HepG2 (cell line): ENCODE measurements around the gene TRIM72. TPM values are rescaled to one million over a fixed set of nuclear protein-coding genes. Genes with fewer than 3 reads are reported as not detected.
A peak's percentile ranks its signal among the peaks of the same experiment; 100 is the strongest.

ENCODE experiments used
- EP300 ChIP-seq, 3 experiments: sonication (generic) in 1 of 3; formaldehyde crosslinking in 1 of 3; IDR thresholded peaks; 2 replicates each; pipeline versions ENCODE4 v1.5.1 to v1.6.1; 2011 to 2020; ENCODE audit warnings: low read depth in 2 of 3, low read length in 2 of 3, borderline replicate concordance in 1 of 3, improper control_type of control experiment in 1 of 3, mild to moderate bottlenecking in 1 of 3, missing genetic modification reagents in 1 of 3, moderate library complexity in 1 of 3
- JUN ChIP-seq: sonication (generic); formaldehyde crosslinking; IDR thresholded peaks from 2 replicates; pipeline ENCODE4 v1.4.0; 2020; ENCODE audit warnings: mild to moderate bottlenecking, missing genetic modification reagents
- NFE2L2 ChIP-seq: fragments of 150-350 bp; IDR thresholded peaks from 2 replicates; pipeline ENCODE4 v1.6.1; 2014; ENCODE audit warnings: low read length
- REXO4 ChIP-seq: sonication (generic); formaldehyde crosslinking; IDR thresholded peaks from 2 replicates; pipeline ENCODE4 v1.8.0; 2022; ENCODE audit warnings: missing genetic modification reagents, mild to moderate bottlenecking, borderline replicate concordance
- RXRB ChIP-seq: IDR thresholded peaks from 2 replicates; pipeline ENCODE4 v1.6.1; 2016; ENCODE audit warnings: borderline replicate concordance, missing genetic modification reagents, missing compliant biosample characterization
- SCMH1 ChIP-seq: sonication (generic); formaldehyde crosslinking; IDR thresholded peaks from 2 replicates; pipeline ENCODE4 v1.9.0; 2021; ENCODE audit warnings: missing genetic modification reagents, mild to moderate bottlenecking, borderline replicate concordance
- SOX13 ChIP-seq, 3 experiments: fragments of 450-650 bp in 1 of 3; sonication (generic) in 1 of 3; formaldehyde crosslinking in 1 of 3; IDR thresholded peaks in 2 of 3; conservative IDR thresholded peaks in 1 of 3; 2 replicates each; pipeline versions ENCODE4 v1.5.0 to v1.6.1; 2016 to 2020; ENCODE audit warnings: antibody characterized with exemption in 1 of 3, mild to moderate bottlenecking in 1 of 3, missing compliant biosample characterization in 1 of 3, missing genetic modification reagents in 1 of 3, moderate library complexity in 1 of 3
- ZC3H4 ChIP-seq: sonication (generic); formaldehyde crosslinking; IDR thresholded peaks from 2 replicates; pipeline ENCODE4 v1.4.0; 2020; ENCODE audit warnings: missing genetic modification reagents, borderline replicate concordance
- ZNF317 ChIP-seq: sonication (generic); formaldehyde crosslinking; IDR thresholded peaks from 2 replicates; pipeline ENCODE4 v1.5.0; 2020; ENCODE audit warnings: mild to moderate bottlenecking, missing genetic modification reagents
- ZNF83 ChIP-seq: sonication (generic); formaldehyde crosslinking; IDR thresholded peaks from 2 replicates; pipeline ENCODE4 v1.4.0; 2020; ENCODE audit warnings: missing genetic modification reagents, mild to moderate bottlenecking, borderline replicate concordance
- polyA plus RNA-seq, 8 experiments: library from polyadenylated mRNA; depleted of rRNA in 3 of 8; stranded (reverse) in 7 of 8; unstranded in 1 of 8; fragments of >200 nt; fragmentation: Illumina TruSeq in 4 of 8; extraction: Trizol in 4 of 8; gene quantifications; 2 replicates each; pipeline versions ENCODE4 v1.2.1 to v1.2.3, GENCODE V29; 2011 to 2016; ENCODE audit warnings: low read depth in 4 of 8, missing spikeins in 1 of 8, mixed read lengths in 1 of 8; ENCODE audit not compliant: insufficient read depth in 1 of 8
- total RNA-seq, 5 experiments: library from RNA; depleted of rRNA; stranded (reverse); fragments of >200 nt; fragmentation: Illumina TruSeq; extraction: Trizol; gene quantifications; 2 replicates each; pipeline ENCODE4 v1.2.3, GENCODE V29; 2016; ENCODE audit warnings: low read depth in 1 of 5
- TF ChIP-seq, protein P1 (sequence below): sonication (generic); formaldehyde crosslinking; IDR thresholded peaks from 2 replicates; pipeline ENCODE4 v1.5.0; 2020; ENCODE audit warnings: missing genetic modification reagents
- TF ChIP-seq, protein P2 (sequence below): sonication (generic); formaldehyde crosslinking; conservative IDR thresholded peaks from 2 replicates; pipeline ENCODE4 v1.4.0; 2020; ENCODE audit warnings: mild to moderate bottlenecking, missing genetic modification reagents, moderate library complexity
- TF ChIP-seq, protein P3 (sequence below): sonication (generic); formaldehyde crosslinking; IDR thresholded peaks from 2 replicates; pipeline ENCODE4 v1.5.1; 2020; ENCODE audit warnings: mild to moderate bottlenecking, moderate library complexity, missing genetic modification reagents
- TF ChIP-seq, protein P4 (sequence below): sonication (generic); formaldehyde crosslinking; IDR thresholded peaks from 2 replicates; pipeline ENCODE4 v1.5.0; 2020; ENCODE audit warnings: missing genetic modification reagents
- TF ChIP-seq, protein P5 (sequence below): sonication (generic); formaldehyde crosslinking; IDR thresholded peaks from 2 replicates; pipeline ENCODE4 v1.4.0; 2020; ENCODE audit warnings: low read depth, missing genetic modification reagents

Gene TRIM72
- total and polyA plus RNA-seq, 2 of the 13 experiments (the other 11 are each of a cell fraction or from before 2014, with no cell fraction given), result not detected

DNA sequence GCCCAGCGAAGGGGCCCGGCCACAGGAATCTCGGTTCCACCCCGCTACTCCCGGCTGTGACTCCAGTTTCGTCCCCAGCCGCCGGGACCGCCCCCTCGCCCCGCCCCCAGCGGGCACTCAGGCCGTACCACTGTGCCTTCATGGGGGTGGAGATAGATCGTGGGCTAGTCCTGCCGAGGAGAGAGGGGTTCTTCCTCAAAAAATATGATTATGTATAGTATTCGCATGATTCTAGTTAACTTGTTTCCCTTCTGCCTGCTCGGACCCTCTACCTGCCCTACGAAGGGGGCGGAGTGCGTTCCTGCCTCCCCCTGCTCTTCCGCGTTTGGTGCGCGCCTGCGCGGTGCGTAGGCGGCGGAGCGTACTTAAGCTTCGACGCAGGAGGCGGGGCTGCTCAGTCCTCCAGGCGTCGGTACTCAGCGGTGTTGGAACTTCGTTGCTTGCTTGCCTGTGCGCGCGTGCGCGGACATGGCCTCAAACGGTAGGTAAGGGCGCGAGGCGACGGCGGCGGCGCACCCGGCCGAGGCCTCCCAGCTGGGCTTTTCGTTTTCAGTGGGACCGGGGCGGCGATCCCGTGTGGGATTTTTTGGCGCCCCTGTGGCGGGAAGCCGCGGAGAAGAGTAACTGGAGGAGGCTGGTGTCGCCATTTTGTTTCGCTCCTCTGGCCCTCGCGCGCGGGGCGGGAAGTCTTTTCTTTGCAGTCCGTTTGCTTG, 34.0 kb upstream of the TRIM72 start, which contains the start of gene FUS (continued):
- TF ChIP-seq, protein P1, sequence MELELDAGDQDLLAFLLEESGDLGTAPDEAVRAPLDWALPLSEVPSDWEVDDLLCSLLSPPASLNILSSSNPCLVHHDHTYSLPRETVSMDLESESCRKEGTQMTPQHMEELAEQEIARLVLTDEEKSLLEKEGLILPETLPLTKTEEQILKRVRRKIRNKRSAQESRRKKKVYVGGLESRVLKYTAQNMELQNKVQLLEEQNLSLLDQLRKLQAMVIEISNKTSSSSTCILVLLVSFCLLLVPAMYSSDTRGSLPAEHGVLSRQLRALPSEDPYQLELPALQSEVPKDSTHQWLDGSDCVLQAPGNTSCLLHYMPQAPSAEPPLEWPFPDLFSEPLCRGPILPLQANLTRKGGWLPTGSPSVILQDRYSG (CRISPR knock-in tag), result no peak; the same call in 1 of the 2 replicates
- TF ChIP-seq SOX13 (IDR thresholded peaks at IDR 0.05) (peak; percentile 18; the same call in 1 of the 2 replicates), SOX13 (CRISPR knock-in tag; conservative IDR thresholded peaks at IDR 0.05 in 1 of 2, IDR thresholded peaks at IDR 0.05 in 1 of 2) (no peak; a peak in 1 of 4 replicates), ZNF83 (0 out of 2 replicates have a peak, but pooled peaks have one; percentile 11), NFE2L2 (0 out of 2 replicates have a peak, but pooled peaks have one; percentile 26), SCMH1 (CRISPR knock-in tag) (no peak), REXO4 (CRISPR knock-in tag) (0 out of 2 replicates have a peak, but pooled peaks have one; percentile 89), RXRB (CRISPR knock-in tag) (no peak; the same call in 1 of the 2 replicates), EP300 (IDR thresholded peaks at IDR 0.05; ENCODE audit: low read depth in 2 of 2, low read length in 2 of 2) (peak in 1 of 2 experiments; percentile 28; a peak in 1 of 4 replicates), EP300 (CRISPR knock-in tag; IDR thresholded peaks at IDR 0.05; ENCODE audit: borderline replicate concordance) (peak; percentile 74), ZNF317 (peak; percentile 55), ZC3H4 (CRISPR knock-in tag) (peak; percentile 86), JUN (CRISPR knock-in tag) (peak; percentile 78)
- TF ChIP-seq, protein P2, sequence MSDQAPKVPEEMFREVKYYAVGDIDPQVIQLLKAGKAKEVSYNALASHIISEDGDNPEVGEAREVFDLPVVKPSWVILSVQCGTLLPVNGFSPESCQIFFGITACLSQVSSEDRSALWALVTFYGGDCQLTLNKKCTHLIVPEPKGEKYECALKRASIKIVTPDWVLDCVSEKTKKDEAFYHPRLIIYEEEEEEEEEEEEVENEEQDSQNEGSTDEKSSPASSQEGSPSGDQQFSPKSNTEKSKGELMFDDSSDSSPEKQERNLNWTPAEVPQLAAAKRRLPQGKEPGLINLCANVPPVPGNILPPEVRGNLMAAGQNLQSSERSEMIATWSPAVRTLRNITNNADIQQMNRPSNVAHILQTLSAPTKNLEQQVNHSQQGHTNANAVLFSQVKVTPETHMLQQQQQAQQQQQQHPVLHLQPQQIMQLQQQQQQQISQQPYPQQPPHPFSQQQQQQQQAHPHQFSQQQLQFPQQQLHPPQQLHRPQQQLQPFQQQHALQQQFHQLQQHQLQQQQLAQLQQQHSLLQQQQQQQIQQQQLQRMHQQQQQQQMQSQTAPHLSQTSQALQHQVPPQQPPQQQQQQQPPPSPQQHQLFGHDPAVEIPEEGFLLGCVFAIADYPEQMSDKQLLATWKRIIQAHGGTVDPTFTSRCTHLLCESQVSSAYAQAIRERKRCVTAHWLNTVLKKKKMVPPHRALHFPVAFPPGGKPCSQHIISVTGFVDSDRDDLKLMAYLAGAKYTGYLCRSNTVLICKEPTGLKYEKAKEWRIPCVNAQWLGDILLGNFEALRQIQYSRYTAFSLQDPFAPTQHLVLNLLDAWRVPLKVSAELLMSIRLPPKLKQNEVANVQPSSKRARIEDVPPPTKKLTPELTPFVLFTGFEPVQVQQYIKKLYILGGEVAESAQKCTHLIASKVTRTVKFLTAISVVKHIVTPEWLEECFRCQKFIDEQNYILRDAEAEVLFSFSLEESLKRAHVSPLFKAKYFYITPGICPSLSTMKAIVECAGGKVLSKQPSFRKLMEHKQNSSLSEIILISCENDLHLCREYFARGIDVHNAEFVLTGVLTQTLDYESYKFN, result peak; percentile 62
- TF ChIP-seq, protein P3, sequence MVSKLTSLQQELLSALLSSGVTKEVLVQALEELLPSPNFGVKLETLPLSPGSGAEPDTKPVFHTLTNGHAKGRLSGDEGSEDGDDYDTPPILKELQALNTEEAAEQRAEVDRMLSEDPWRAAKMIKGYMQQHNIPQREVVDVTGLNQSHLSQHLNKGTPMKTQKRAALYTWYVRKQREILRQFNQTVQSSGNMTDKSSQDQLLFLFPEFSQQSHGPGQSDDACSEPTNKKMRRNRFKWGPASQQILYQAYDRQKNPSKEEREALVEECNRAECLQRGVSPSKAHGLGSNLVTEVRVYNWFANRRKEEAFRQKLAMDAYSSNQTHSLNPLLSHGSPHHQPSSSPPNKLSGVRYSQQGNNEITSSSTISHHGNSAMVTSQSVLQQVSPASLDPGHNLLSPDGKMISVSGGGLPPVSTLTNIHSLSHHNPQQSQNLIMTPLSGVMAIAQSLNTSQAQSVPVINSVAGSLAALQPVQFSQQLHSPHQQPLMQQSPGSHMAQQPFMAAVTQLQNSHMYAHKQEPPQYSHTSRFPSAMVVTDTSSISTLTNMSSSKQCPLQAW (CRISPR knock-in tag), result peak; percentile 80; the same call in 1 of the 2 replicates
- TF ChIP-seq, protein P4, sequence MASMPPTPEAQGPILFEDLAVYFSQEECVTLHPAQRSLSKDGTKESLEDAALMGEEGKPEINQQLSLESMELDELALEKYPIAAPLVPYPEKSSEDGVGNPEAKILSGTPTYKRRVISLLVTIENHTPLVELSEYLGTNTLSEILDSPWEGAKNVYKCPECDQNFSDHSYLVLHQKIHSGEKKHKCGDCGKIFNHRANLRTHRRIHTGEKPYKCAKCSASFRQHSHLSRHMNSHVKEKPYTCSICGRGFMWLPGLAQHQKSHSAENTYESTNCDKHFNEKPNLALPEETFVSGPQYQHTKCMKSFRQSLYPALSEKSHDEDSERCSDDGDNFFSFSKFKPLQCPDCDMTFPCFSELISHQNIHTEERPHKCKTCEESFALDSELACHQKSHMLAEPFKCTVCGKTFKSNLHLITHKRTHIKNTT (CRISPR knock-in tag), result no peak; the same call in 1 of the 2 replicates
- TF ChIP-seq, protein P5, sequence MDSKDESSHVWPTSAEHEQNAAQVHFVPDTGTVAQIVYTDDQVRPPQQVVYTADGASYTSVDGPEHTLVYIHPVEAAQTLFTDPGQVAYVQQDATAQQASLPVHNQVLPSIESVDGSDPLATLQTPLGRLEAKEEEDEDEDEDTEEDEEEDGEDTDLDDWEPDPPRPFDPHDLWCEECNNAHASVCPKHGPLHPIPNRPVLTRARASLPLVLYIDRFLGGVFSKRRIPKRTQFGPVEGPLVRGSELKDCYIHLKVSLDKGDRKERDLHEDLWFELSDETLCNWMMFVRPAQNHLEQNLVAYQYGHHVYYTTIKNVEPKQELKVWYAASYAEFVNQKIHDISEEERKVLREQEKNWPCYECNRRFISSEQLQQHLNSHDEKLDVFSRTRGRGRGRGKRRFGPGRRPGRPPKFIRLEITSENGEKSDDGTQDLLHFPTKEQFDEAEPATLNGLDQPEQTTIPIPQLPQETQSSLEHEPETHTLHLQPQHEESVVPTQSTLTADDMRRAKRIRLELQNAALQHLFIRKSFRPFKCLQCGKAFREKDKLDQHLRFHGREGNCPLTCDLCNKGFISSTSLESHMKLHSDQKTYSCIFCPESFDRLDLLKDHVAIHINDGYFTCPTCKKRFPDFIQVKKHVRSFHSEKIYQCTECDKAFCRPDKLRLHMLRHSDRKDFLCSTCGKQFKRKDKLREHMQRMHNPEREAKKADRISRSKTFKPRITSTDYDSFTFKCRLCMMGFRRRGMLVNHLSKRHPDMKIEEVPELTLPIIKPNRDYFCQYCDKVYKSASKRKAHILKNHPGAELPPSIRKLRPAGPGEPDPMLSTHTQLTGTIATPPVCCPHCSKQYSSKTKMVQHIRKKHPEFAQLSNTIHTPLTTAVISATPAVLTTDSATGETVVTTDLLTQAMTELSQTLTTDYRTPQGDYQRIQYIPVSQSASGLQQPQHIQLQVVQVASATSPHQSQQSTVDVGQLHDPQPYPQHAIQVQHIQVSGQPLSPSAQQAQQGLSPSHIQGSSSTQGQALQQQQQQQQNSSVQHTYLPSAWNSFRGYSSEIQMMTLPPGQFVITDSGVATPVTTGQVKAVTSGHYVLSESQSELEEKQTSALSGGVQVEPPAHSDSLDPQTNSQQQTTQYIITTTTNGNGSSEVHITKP (CRISPR knock-in tag), result peak; percentile 100
